Neutrophil (primary cell): Measurements from ENCODE around the gene NTM.

Experiments
- H3K27ac ChIP-seq: fragments of 200-600 bp; sonication (generic); 2 replicates; pipeline ENCODE4 v1.5.1; 2016; ENCODE audit warnings: mild to moderate bottlenecking, moderate library complexity
- H3K27me3 ChIP-seq: fragments of 200-600 bp; sonication (generic); 2 replicates; pipeline ENCODE4 v1.6.0; 2016; ENCODE audit warnings: mild to moderate bottlenecking
- H3K36me3 ChIP-seq: fragments of 200-600 bp; sonication (generic); 2 replicates; pipeline ENCODE4 v1.5.1; 2017
- H3K4me1 ChIP-seq, 2 experiments: fragments of 200-600 bp in 1 of 2; sonication (generic) in 1 of 2; 1 replicate in 1 of 2; 2 replicates in 1 of 2; pipeline versions ENCODE4 v1.5.1 to v1.6.1; 2013 to 2016; ENCODE audit warnings: low read depth in 1 of 2, low read length in 1 of 2, mild to moderate bottlenecking in 1 of 2, moderate library complexity in 1 of 2; ENCODE audit not compliant: control insufficient read depth in 1 of 2, insufficient read depth in 1 of 2
- H3K4me3 ChIP-seq, 2 experiments: fragments of 200-600 bp in 1 of 2; sonication (generic) in 1 of 2; 1 replicate in 1 of 2; 2 replicates in 1 of 2; pipeline ENCODE4 v1.5.1; 2013 to 2016; ENCODE audit warnings: low read depth in 1 of 2, low read length in 1 of 2, mild to moderate bottlenecking in 1 of 2, moderate library complexity in 1 of 2
- H3K9me3 ChIP-seq: fragments of 200-600 bp; sonication (generic); 2 replicates; pipeline ENCODE4 v1.5.1; 2016
- CTCF ChIP-seq: fragments of 200-600 bp; sonication (generic); IDR thresholded peaks from 2 replicates; pipeline ENCODE4 v1.5.1; 2016; ENCODE audit warnings: antibody characterized with exemption

Gene NTM

DNA sequence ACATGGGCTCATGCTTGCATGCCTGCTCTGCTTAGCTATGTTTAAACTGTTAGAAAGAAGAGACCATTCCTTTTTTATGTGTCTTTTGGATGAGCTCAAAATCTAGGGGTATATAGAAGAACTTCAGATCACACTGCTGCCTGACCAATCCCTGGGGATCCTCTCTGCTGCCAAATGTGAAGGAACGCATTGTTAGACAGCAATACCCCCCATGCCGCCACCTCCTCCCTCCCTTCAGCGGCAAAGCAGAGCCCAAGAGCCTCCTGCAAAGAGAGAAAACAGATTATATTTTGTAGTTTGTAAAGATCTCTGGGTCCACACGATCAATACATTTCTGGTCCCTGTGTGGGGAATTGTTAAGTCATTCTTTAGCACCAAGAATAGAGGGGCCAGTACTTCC lies 677.6 kb downstream of the NTM start:
- Histone ChIP-seq H3K4me1 (no peaks in the 10 kb centered on the region), H3K27ac (no peak overlapping the region), H3K9me3 (no peaks in the 10 kb centered on the region), H3K27me3 (no peaks in the 10 kb centered on the region), H3K36me3 (no peaks in the 10 kb centered on the region), H3K4me3 (no peak overlapping the region)
- no peak for TF ChIP-seq CTCF

DNA sequence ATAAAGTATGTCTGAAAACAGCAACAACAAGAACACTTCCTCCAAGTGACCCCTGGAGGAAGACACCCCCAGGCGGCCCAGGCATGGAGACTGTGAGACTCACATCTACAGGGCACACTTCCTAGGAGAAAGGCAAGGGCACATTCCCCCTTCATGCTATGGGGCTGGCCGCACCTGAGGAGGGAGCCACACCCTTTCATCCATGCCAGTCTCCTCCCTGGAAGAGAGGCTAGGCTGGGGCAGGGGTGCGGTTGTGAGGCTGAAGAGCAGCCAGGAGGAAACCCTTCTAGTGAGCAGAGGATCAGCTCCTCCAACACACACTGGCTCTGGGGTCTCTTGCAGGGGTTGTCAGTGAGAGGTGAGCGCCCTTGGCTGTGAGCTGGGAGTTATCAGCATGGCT lies 678.8 kb downstream of the NTM start:
- Histone ChIP-seq H3K36me3 (no peaks in the 10 kb centered on the region), H3K27me3 (no peaks in the 10 kb centered on the region), H3K4me3 (no peak overlapping the region), H3K4me1 (no peaks in the 10 kb centered on the region), H3K9me3 (no peaks in the 10 kb centered on the region), H3K27ac (no peak overlapping the region)
- TF ChIP-seq CTCF, result no peak

- Histone ChIP-seq H3K4me1 (no peaks in the 10 kb centered on the region), H3K27ac (no peak overlapping the region), H3K4me3 (no peak overlapping the region), H3K9me3 (no peaks in the 10 kb centered on the region), H3K36me3 (no peaks in the 10 kb centered on the region), H3K27me3 (no peaks in the 10 kb centered on the region)
- no peak for TF ChIP-seq CTCF
Measured at GRCh38 chr11:132050049-132050448, 679.6 kb downstream of the NTM start.

DNA sequence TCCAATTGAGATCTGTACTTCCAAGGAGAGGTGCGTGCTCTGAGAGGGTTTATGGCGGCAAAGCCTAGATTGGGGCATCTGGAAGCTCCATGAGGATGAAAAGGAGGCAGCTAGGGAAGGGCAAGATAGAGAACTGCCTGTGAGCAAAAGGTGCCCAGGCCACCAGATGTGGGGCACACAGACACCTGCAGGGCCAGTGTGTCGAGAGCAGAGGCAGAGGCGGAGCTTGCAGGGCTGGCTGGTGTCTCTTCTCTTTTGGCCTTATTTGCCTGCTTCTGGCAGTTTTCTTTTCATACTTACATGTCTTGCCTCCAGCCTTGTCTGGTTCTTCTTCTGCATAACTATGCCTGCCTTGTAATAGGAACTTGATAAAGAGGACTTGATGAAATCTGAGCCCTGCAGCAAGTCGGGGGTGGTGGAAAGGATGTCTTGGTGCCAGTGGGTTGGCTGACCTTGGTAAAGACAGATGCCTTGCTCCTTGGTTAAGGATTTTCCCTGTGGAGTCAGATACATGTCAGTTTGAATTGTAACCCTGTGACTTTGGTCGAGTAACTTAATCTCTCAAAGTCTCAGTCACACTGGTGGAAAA lies 680.3 kb downstream of the NTM start:
- H3K36me3 ChIP-seq, result no peaks in the 10 kb centered on the region
- no peak overlapping the region for H3K4me3 ChIP-seq
- H3K4me1 ChIP-seq, result no peaks in the 10 kb centered on the region
- no peaks in the 10 kb centered on the region for H3K9me3 ChIP-seq
- TF ChIP-seq CTCF, result no peak
- H3K27me3 ChIP-seq, result no peaks in the 10 kb centered on the region
- no peak overlapping the region for H3K27ac ChIP-seq

- Histone ChIP-seq H3K4me3 (no peak overlapping the region), H3K27me3 (no peaks in the 10 kb centered on the region), H3K36me3 (no peaks in the 10 kb centered on the region), H3K27ac (no peak overlapping the region), H3K9me3 (no peaks in the 10 kb centered on the region), H3K4me1 (no peaks in the 10 kb centered on the region)
- no peak for TF ChIP-seq CTCF
Measured at GRCh38 chr11:132051704-132052103, 681.3 kb downstream of the NTM start.

DNA sequence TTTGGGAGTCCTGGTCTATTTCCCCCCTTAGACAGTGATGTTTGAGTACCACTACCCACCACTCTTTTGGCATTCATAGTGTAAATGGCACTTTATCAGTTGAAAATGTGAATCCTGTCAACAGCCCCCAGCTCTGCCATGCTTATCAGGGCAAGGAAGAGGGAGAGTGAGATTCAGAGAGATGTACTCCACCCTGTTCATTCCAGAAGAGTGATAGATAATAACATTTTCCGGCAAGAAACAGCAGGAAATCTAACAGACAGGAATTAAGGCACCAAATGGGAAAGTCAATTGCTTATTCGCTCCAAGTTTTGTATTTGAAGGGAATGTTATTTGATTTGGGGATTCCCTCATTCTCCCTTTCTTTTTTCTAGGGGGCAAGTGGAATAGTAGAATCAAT lies 681.9 kb downstream of the NTM start:
- H3K27ac ChIP-seq, result no peak overlapping the region
- H3K9me3 ChIP-seq, result no peaks in the 10 kb centered on the region
- TF ChIP-seq CTCF, result no peak
- H3K36me3 ChIP-seq, result no peaks in the 10 kb centered on the region
- no peaks in the 10 kb centered on the region for H3K4me1 ChIP-seq
- no peak overlapping the region for H3K4me3 ChIP-seq
- H3K27me3 ChIP-seq, result no peaks in the 10 kb centered on the region
